Retinal pigment epithelial cell (primary cell): ENCODE results near the gene ZNF318.
"Not testable (repeated sequence)": the region's sequence is repeated elsewhere in the genome, so short reads cannot be mapped to it uniquely, and the experiment has no call there.

Source experiments
- DNase-seq: peaks from one replicate; pipeline ENCODE4 v3.0.0-alpha.2; 2010; ENCODE audit warnings: low read depth
- H3K4me3 ChIP-seq: 2 replicates; pipeline ENCODE4 v1.5.1; 2011; ENCODE audit warnings: mild to moderate bottlenecking, low read length, control low read depth, moderate library complexity
- TF ChIP-seq, protein P1 (sequence below): conservative IDR thresholded peaks from 2 replicates; pipeline ENCODE4 v1.5.1; 2011; ENCODE audit warnings: low read depth, low read length, control low read depth, inconsistent platforms

ZNF318 gene

DNA sequence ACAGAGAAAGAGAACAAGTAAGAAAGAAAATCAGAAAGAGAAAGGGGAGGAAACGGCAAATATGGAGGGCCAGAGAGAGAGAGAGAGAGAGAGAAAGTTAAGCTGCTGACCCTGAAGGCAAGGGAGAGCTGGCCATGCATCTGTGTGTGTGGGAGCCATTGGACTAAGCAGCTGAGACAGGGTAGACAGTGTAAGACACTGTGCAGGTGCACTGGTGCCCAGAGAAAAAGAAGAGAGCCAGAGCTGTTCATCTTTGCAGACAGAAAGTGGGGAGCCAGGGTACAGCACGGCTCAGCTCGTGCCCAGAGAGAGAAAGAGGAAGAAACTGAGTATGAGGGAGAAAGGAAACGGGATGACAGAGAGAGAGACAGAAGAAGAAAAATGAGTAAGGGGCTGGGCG, 24.2 kb upstream of the ZNF318 start:
- TF ChIP-seq, protein P1, sequence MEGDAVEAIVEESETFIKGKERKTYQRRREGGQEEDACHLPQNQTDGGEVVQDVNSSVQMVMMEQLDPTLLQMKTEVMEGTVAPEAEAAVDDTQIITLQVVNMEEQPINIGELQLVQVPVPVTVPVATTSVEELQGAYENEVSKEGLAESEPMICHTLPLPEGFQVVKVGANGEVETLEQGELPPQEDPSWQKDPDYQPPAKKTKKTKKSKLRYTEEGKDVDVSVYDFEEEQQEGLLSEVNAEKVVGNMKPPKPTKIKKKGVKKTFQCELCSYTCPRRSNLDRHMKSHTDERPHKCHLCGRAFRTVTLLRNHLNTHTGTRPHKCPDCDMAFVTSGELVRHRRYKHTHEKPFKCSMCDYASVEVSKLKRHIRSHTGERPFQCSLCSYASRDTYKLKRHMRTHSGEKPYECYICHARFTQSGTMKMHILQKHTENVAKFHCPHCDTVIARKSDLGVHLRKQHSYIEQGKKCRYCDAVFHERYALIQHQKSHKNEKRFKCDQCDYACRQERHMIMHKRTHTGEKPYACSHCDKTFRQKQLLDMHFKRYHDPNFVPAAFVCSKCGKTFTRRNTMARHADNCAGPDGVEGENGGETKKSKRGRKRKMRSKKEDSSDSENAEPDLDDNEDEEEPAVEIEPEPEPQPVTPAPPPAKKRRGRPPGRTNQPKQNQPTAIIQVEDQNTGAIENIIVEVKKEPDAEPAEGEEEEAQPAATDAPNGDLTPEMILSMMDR, result no peak
- no peak overlapping the region for H3K4me3 ChIP-seq
- no peak for DNase-seq

DNA sequence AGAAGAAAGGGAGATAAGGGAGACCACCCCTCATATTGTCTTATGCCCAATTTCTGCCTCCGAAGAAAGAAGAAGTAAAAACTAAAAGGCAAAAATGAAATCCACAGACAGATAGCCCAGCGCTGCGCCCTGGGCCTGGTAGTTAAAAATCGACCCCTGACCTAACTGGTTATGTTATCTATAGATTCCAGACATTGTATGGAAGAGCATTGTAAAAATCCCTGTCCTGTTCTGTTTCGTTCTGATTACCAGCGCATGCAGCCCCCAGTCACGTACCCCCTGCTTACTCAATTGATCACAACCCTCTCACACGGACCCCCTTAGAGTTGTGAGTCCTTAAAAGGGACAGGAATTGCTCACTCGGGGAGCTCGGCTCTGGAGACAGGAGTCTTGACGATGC, 23.7 kb upstream of the ZNF318 start:
- H3K4me3 ChIP-seq, DNase-seq: not testable (repeated sequence)

DNA sequence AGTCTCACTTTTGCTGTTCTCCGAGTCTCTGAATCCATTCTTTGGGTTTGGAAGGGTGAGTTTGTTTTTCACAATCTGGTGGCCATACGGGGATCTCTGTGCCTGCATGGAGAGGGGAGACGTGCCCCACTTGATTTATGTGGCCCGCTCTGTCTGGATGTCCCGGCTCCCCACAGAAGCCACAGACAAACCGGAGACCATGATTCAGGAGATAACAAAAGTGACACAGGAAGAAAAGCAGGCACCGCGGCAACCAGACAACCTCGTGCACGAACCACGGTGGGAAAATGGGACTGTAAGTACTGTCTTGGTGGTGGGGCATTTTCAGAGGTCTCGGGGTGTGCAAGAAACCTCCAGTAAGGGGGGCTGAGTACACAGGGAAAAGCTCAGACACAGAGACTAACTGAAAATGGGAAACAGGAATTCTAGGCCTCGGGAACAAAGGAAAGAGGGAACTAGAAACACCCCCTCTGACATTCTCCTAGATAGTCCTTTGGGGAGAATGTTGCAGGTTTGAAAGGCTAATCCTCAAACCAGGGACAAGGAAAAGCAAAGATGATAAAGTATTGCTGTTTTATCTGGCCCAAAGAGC, 22.1 kb upstream of the ZNF318 start:
- TF ChIP-seq, protein P1, result no peak
- DNase-seq, result no peak
- H3K4me3 ChIP-seq, result no peak overlapping the region

DNA sequence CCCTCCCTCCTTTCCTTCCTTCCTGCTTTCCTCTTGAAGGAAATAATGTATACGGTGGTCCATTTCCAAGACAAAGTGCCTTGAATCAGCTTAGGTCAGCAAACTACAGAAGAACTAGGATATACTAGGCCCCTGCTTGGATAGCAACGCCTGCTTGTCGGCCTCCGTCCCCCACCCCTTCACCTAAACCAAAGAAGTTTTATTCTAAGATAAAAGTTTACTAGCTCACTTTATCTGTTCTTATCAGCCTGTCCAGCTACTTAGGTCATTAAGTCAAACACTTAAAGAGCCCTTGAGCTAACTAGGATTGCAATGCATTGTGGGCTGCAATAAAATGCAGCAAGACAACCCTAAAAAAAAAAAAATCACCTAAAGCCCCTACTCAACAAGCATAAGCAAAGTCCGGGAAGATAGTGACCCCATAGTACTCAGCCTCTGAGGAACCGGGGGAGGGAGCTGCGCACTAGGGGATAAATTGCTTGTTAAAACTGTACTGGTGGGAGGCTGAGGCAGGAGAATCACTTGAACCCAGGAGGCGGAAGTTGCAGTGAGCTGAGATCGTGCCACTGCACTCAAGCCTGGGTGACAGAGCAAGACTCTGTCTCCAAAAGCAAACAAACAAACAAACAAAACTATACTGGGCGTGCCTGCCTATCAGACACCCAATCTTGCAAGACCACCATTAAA, 21.4 kb upstream of the ZNF318 start:
- H3K4me3 ChIP-seq, DNase-seq: not testable (repeated sequence)

DNA sequence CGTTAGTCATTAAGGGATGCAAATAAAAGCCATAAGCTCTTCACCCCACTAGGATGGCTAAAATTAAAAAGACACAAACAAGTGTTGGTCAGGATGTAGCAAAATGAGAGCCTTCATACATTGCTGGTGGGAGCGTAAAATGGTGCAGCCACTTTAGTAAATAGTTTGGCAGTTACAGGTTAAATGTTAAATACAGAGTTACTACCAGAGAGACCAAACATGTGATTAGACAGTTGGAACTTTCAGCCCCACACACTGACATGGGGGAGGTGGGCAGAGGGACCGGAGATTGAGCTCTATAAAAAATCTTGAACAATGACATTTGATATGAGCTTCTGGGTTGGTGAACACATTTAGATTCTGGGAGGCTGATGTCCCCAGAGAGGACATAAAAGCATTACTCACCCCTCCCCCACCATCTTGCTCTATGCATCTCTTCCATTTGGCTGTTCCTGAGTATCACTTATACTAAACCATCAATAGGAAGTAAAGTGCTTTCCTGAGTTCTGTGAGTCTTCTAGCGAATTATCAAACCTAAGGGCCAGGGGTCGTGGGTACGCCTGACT, 20.4 kb upstream of the ZNF318 start:
- TF ChIP-seq, protein P1, result no peak
- no peak overlapping the region for H3K4me3 ChIP-seq
- DNase-seq, result no peak

DNA sequence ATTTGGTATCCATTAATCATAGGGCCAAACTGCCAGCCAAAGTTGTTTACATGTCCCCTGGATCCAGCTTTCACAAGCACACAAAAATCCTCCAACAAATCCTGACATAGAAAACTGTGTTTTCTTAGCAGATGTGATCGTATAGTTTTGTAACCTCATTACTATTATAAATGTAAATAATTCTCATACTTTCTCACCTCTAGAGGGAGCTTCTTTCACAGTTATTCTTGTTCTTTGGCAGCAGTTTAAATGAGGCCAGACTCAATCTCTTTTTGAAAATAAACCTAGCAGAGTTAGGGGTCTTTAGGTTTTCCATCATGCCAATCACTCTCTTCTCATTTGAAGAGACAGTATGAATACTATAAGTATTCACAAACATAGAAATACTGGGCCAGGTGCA, 17.0 kb upstream of the ZNF318 start:
- TF ChIP-seq, protein P1, result peak; percentile 38
- no peak overlapping the region for H3K4me3 ChIP-seq
- DNase-seq, result no peak

DNA sequence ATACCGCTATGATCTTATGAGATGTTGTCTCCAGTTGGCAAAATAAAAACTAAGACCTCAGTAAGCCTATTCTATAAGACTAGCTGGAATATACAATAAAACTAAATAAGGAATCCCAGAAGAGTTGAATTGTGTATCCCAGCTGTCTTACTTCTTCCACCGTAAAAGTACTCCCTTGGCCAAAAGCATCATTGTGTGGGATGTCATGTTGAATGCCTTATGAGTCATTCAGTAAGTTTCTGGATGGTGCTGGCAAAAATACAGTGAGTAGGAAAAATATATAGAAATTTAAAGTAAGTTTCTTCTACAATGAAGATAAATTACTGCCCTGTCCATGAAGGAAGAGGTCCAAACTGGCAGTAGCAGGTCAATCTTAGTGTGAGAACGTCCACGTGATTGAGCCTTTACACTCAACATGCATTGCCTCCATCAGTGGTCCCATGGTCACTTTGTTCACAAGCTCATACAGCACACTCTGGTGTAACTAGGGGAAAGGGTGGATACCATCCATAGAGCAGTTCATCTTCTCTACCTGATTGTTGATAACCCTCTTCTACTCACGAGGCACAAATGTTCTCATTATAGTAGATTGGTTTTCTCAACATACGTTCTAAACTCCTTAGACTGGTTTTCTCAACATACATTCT, 13.7 kb upstream of the ZNF318 start:
- no peak for DNase-seq
- H3K4me3 ChIP-seq, result no peak overlapping the region
- TF ChIP-seq, protein P1, result no peak

DNA sequence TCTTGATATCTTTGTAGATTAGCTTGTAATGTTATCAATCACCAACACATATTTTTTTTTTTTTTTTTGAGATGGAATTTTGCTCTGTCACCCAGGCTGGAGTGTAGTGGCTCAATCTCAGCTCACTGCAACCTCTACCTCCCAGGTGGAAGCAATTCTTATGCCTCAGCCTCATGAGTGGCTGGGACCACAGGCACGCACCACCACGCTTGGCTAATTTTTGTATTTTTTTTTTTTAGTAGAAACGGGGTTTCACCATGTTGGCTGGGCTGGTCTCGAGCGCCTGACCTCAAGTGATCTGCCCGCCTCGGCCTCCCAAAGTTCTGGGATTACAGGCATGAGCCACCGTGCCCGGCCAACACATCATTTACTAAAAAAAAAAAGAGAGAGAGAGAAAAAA, 11.4 kb upstream of the ZNF318 start:
- H3K4me3 ChIP-seq, DNase-seq: not testable (repeated sequence)
